Neutrophil (primary cell): ENCODE results near the gene MYO1D.

Experiments used
- H3K27ac ChIP-seq: fragments of 200-600 bp; sonication (generic); 2 replicates; pipeline ENCODE4 v1.5.1; 2016; ENCODE audit warnings: mild to moderate bottlenecking, moderate library complexity
- H3K27me3 ChIP-seq: fragments of 200-600 bp; sonication (generic); 2 replicates; pipeline ENCODE4 v1.6.0; 2016; ENCODE audit warnings: mild to moderate bottlenecking
- H3K36me3 ChIP-seq: fragments of 200-600 bp; sonication (generic); 2 replicates; pipeline ENCODE4 v1.5.1; 2017
- H3K4me1 ChIP-seq, 2 experiments: fragments of 200-600 bp in 1 of 2; sonication (generic) in 1 of 2; 1 replicate in 1 of 2; 2 replicates in 1 of 2; pipeline versions ENCODE4 v1.5.1 to v1.6.1; 2013 to 2016; ENCODE audit warnings: low read depth in 1 of 2, low read length in 1 of 2, mild to moderate bottlenecking in 1 of 2, moderate library complexity in 1 of 2; ENCODE audit not compliant: control insufficient read depth in 1 of 2, insufficient read depth in 1 of 2
- H3K4me3 ChIP-seq, 2 experiments: fragments of 200-600 bp in 1 of 2; sonication (generic) in 1 of 2; 1 replicate in 1 of 2; 2 replicates in 1 of 2; pipeline ENCODE4 v1.5.1; 2013 to 2016; ENCODE audit warnings: low read depth in 1 of 2, low read length in 1 of 2, mild to moderate bottlenecking in 1 of 2, moderate library complexity in 1 of 2
- H3K9me3 ChIP-seq: fragments of 200-600 bp; sonication (generic); 2 replicates; pipeline ENCODE4 v1.5.1; 2016
- TF ChIP-seq, protein P1 (sequence below): fragments of 200-600 bp; sonication (generic); IDR thresholded peaks from 2 replicates; pipeline ENCODE4 v1.5.1; 2016; ENCODE audit warnings: antibody characterized with exemption

MYO1D gene

DNA sequence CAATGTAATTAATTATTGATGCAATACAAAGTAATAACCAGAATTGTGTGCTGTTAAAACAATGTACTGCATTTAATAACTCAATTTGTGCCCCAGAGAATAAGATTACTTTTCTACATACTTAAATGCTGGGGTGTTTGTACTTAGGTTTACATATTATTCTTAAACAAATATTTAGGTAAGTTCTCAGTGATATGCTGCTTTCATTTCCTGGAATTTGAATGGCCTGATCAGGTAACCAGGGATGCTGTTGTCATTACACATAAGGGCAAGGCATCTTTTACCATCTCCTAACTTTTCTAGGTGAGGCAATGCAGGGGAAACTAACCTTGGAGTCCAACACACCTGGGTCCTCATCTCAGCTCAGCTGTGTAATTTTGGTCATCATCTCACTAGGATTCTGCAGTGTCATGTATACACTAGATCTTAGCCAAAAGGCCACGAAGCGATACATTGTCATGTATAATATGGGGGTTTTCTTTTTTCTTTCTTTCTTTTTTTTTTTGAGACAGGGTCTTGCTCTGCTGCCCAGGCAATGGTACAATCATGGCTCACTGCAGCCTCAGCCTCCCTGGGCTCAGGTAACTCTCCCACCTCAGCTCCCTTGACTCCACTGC is 45.2 kb downstream of the MYO1D start:
- TF ChIP-seq, protein P1, sequence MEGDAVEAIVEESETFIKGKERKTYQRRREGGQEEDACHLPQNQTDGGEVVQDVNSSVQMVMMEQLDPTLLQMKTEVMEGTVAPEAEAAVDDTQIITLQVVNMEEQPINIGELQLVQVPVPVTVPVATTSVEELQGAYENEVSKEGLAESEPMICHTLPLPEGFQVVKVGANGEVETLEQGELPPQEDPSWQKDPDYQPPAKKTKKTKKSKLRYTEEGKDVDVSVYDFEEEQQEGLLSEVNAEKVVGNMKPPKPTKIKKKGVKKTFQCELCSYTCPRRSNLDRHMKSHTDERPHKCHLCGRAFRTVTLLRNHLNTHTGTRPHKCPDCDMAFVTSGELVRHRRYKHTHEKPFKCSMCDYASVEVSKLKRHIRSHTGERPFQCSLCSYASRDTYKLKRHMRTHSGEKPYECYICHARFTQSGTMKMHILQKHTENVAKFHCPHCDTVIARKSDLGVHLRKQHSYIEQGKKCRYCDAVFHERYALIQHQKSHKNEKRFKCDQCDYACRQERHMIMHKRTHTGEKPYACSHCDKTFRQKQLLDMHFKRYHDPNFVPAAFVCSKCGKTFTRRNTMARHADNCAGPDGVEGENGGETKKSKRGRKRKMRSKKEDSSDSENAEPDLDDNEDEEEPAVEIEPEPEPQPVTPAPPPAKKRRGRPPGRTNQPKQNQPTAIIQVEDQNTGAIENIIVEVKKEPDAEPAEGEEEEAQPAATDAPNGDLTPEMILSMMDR = no peak
- Histone ChIP-seq H3K27ac (no peak overlapping the region), H3K4me1 (no peaks in the 10 kb centered on the region), H3K9me3 (no peaks in the 10 kb centered on the region), H3K27me3 (no peaks in the 10 kb centered on the region), H3K4me3 (no peak overlapping the region), H3K36me3 (no peaks in the 10 kb centered on the region)

DNA sequence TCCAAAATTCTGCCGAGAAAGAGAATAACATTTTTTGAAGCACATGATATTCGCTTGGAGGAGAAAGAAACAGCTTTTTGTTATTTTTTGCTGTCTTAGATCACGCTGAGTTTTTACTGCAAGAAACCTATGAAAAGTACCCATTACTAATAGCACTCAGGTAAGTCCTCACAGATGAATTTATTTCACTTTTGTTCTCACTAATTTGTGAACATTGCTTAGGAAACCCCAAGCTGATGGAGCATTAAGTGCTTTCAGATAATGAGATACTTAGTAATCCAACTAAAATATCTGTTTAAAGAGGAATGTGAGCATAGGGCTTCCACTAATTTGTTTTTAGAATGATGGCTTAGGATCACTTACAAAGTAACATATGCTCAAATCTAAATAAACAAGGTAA is 45.7 kb downstream of the MYO1D start:
- H3K4me3 ChIP-seq = no peak overlapping the region
- no peak overlapping the region for H3K27ac ChIP-seq
- H3K4me1 ChIP-seq = no peaks in the 10 kb centered on the region
- TF ChIP-seq, protein P1 = no peak
- H3K27me3 ChIP-seq = no peaks in the 10 kb centered on the region
- no peaks in the 10 kb centered on the region for H3K36me3 ChIP-seq
- H3K9me3 ChIP-seq = no peaks in the 10 kb centered on the region

DNA sequence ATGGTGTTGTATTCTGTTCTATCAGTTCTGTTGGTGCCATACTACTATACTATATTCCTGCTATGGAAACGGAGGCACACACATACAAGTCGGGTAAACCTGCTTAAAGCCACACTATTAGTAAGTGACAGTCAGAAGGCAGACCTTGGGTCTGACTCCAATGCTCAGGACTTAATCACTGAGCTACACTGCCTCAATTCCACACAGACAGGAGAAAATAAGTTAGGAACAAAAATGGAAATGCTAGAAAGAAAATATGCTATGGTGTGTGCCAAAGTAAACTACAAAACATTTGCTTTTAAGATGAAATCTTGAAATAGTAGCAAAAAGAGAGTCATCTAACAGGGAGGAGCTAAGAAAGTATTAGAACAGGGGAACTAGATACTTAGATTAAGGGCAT is 48.1 kb downstream of the MYO1D start:
- no peaks in the 10 kb centered on the region for H3K9me3 ChIP-seq
- TF ChIP-seq, protein P1 = no peak
- H3K27ac ChIP-seq = no peak overlapping the region

DNA sequence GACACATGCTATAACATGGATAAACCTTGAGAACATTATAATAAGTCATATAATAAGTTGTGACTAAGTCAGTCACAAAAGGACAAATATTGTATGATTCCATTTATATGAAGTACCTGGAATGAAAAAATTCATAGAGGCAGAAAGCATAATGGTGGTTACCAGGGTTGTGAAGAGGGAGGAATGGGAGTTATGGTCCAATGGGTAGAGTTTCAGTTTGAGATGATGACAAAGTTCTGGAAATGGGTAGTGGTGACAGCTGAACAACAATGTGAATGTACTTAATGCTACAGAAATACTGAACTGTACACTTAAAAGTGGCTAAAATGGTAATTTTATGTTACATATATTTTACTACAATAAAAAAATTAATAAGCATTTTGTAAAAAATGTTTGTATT is 49.7 kb downstream of the MYO1D start:
- Histone ChIP-seq H3K9me3 (no peaks in the 10 kb centered on the region), H3K27me3 (peaks cover 26% of the 10 kb centered on the region), H3K27ac (no peak overlapping the region), H3K4me3 (no peak overlapping the region), H3K36me3 (no peaks in the 10 kb centered on the region), H3K4me1 (no peaks in the 10 kb centered on the region)
- TF ChIP-seq, protein P1 = no peak

More for the DNA sequence above, 48.1 kb downstream of the MYO1D start:
- Histone ChIP-seq H3K36me3 (no peaks in the 10 kb centered on the region), H3K4me3 (no peak overlapping the region), H3K4me1 (no peaks in the 10 kb centered on the region), H3K27me3 (peaks cover 10% of the 10 kb centered on the region)

DNA sequence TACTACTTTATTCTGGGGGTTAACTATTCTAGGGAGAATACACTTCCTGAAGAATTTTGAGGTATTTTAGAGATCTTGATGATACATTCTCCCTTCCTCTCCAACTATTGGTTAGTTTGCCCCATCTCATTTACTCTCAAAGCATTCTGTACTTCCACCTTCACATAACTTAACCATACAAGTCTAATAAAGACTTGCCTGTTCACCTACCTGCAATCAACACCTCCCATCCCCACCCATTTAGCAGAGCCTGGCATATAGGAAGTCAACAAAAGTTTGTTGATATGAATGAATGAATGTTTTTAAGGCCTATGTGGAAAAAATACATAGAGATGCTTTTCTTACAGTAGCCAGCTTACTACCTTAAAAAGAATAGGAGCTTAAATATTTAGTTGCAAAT is 50.8 kb downstream of the MYO1D start:
- Histone ChIP-seq H3K27ac (no peak overlapping the region), H3K9me3 (no peaks in the 10 kb centered on the region), H3K27me3 (peaks cover 36% of the 10 kb centered on the region), H3K36me3 (no peaks in the 10 kb centered on the region), H3K4me1 (no peaks in the 10 kb centered on the region), H3K4me3 (no peak overlapping the region)
- TF ChIP-seq, protein P1 = no peak
